OCI-LY7 (cell line): ENCODE measurements around the gene HTR3D.

Experiments used
- CTCF ChIP-seq: fragments of 200-600 bp; sonication (generic); conservative IDR thresholded peaks from 2 replicates; pipeline ENCODE4 v1.5.1; 2014; ENCODE audit warnings: mild to moderate bottlenecking, antibody characterized with exemption, low read length, moderate library complexity, mixed read lengths
- EZH2phosphoT487 ChIP-seq: fragments of 200-600 bp; sonication (generic); IDR thresholded peaks from 2 replicates; pipeline ENCODE4 v1.6.1; 2018; ENCODE audit warnings: low read depth, borderline replicate concordance, mild to moderate bottlenecking, mixed run types, antibody characterized with exemption, low read length, moderate library complexity, mixed read lengths

- TF ChIP-seq CTCF (no peak), EZH2phosphoT487 (no peak)
These were observed 49.7 kb downstream of the HTR3D start for GRCh38 chr3:184081116-184081830.
